ENCODE measurements around the gene DPEP2NB.

Gene DPEP2NB

DNA sequence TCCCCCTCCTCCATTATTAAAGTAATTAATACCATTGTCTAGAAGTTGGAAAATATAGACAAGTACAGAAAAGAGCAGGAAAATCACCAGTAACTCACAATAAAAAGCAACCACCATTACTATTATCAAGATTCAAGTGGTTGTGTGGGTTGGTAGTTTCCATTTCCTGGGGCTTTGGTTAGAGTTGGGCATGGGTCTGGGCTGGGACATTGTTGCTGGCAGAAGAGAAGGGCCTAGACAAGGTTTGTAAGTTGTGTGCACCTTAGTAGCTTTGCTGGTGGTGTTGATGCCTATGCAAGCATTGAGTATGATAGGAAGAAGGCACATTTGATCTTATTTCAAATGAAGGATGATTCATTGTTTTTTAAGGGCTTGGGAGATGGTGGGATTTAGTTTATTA lies 44.1 kb upstream of the DPEP2NB start:
- H3K4me2 ChIP-seq (ENCODE audit: low read length): no peak overlapping the region
- peaks cover 30% of the 10 kb centered on the region for H3K36me3 ChIP-seq (ENCODE audit: control insufficient read depth, low read length)
- peaks cover under 1% of the 10 kb centered on the region; the same call in 1 of the 2 replicates for H4K20me1 ChIP-seq (ENCODE audit: control insufficient read depth, insufficient read depth, low read depth, low read length)
- peaks cover 8% of the 10 kb centered on the region for H3K4me1 ChIP-seq (ENCODE audit: control insufficient read depth, low read length)
- H3K27ac ChIP-seq (ENCODE audit: low read depth, low read length): no peak overlapping the region
- no peaks in the 10 kb centered on the region for H3K9me3 ChIP-seq (ENCODE audit: control insufficient read depth, insufficient read depth, low read length)
- no peaks in the 10 kb centered on the region for H3K79me2 ChIP-seq (ENCODE audit: control insufficient read depth, low read length)
- H3K4me3 ChIP-seq (ENCODE audit: low read length): no peak overlapping the region
- peaks cover 10% of the 10 kb centered on the region; the same call in 1 of the 2 replicates for H3F3A ChIP-seq (ENCODE audit: control insufficient read depth, insufficient read depth)
- TF ChIP-seq, protein P1, sequence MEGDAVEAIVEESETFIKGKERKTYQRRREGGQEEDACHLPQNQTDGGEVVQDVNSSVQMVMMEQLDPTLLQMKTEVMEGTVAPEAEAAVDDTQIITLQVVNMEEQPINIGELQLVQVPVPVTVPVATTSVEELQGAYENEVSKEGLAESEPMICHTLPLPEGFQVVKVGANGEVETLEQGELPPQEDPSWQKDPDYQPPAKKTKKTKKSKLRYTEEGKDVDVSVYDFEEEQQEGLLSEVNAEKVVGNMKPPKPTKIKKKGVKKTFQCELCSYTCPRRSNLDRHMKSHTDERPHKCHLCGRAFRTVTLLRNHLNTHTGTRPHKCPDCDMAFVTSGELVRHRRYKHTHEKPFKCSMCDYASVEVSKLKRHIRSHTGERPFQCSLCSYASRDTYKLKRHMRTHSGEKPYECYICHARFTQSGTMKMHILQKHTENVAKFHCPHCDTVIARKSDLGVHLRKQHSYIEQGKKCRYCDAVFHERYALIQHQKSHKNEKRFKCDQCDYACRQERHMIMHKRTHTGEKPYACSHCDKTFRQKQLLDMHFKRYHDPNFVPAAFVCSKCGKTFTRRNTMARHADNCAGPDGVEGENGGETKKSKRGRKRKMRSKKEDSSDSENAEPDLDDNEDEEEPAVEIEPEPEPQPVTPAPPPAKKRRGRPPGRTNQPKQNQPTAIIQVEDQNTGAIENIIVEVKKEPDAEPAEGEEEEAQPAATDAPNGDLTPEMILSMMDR (IDR thresholded peaks at IDR 0.05; ENCODE audit: low read depth, low read length, poor library complexity, severe bottlenecking): no peak
- TF ChIP-seq EZH2phosphoT487 (IDR thresholded peaks at IDR 0.05; ENCODE audit: borderline replicate concordance, low read length): no peak
- no peaks in the 10 kb centered on the region for H3K27me3 ChIP-seq (ENCODE audit: control insufficient read depth, low read length)
- no peaks in the 10 kb centered on the region for H3K9me2 ChIP-seq (replicated peaks; ENCODE audit: control insufficient read depth, low read length)

DNA sequence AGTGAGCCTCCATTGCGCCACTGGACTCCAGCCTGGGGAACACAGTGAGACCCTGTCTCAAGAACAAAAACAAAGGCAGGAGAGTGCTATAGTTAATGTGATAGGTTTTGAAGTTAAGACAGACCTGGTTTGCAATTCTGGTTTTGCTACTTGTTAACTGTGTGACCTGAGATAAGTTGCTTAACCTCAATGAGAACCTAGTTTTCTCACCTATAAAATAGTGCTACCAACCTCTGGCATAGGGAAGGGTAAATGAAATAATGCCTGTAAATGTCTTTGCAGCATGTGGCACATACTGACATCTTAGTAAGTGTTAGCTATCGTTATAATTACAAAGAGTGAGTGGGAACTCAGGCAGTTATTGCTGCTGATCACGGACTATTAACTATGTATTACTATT lies 39.7 kb upstream of the DPEP2NB start:
- Histone ChIP-seq H3K27me3 (ENCODE audit: control insufficient read depth, low read length) (no peaks in the 10 kb centered on the region), H3K36me3 (ENCODE audit: control insufficient read depth, low read length) (peaks cover 34% of the 10 kb centered on the region; the same call in 1 of the 2 replicates), H3F3A (ENCODE audit: control insufficient read depth, insufficient read depth) (no peaks in the 10 kb centered on the region), H4K20me1 (ENCODE audit: control insufficient read depth, insufficient read depth, low read depth, low read length) (no peaks in the 10 kb centered on the region), H3K79me2 (ENCODE audit: control insufficient read depth, low read length) (no peaks in the 10 kb centered on the region), H3K4me1 (ENCODE audit: control insufficient read depth, low read length) (no peaks in the 10 kb centered on the region), H3K9me2 (replicated peaks; ENCODE audit: control insufficient read depth, low read length) (no peaks in the 10 kb centered on the region), H3K9me3 (ENCODE audit: control insufficient read depth, insufficient read depth, low read length) (no peaks in the 10 kb centered on the region), H3K4me2 (ENCODE audit: low read length) (no peak overlapping the region), H3K27ac (ENCODE audit: low read depth, low read length) (no peak overlapping the region), H3K4me3 (ENCODE audit: low read length) (no peak overlapping the region)
- no peak for TF ChIP-seq EZH2phosphoT487 (IDR thresholded peaks at IDR 0.05; ENCODE audit: borderline replicate concordance, low read length)
- TF ChIP-seq, protein P1 (IDR thresholded peaks at IDR 0.05; ENCODE audit: low read depth, low read length, poor library complexity, severe bottlenecking): no peak

DNA sequence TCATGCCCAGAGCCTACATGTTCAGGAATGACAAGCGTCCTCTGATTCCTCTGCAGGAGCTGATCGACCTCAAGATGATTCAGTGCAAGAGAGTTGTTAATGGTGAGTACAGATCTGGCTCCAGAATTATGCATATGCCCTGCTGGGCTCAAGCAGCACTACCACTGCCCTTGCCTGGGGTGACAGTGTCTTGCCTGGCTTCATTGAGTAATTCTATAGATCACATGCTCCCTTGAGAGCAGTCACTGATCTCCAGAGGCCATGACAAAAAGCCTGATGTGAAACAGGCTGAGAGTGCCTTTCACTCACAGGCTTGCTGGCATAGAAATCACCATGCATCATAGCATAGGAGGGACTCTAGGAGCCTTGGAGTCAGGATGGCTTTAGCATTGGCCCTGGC lies 33.7 kb upstream of the DPEP2NB start:
- H3K4me2 ChIP-seq (ENCODE audit: low read length): no peak overlapping the region
- H3K27ac ChIP-seq (ENCODE audit: low read depth, low read length): no peak overlapping the region
- TF ChIP-seq, protein P1 (IDR thresholded peaks at IDR 0.05; ENCODE audit: low read depth, low read length, poor library complexity, severe bottlenecking): no peak
- no peak for TF ChIP-seq EZH2phosphoT487 (IDR thresholded peaks at IDR 0.05; ENCODE audit: borderline replicate concordance, low read length)
- peaks cover 37% of the 10 kb centered on the region for H3K36me3 ChIP-seq (ENCODE audit: control insufficient read depth, low read length)
- no peaks in the 10 kb centered on the region for H4K20me1 ChIP-seq (ENCODE audit: control insufficient read depth, insufficient read depth, low read depth, low read length)
- H3K27me3 ChIP-seq (ENCODE audit: control insufficient read depth, low read length): no peaks in the 10 kb centered on the region
- H3K4me1 ChIP-seq (ENCODE audit: control insufficient read depth, low read length): no peaks in the 10 kb centered on the region
- H3K9me3 ChIP-seq (ENCODE audit: control insufficient read depth, insufficient read depth, low read length): no peaks in the 10 kb centered on the region
- H3K9me2 ChIP-seq (replicated peaks; ENCODE audit: control insufficient read depth, low read length): no peaks in the 10 kb centered on the region
- H3K79me2 ChIP-seq (ENCODE audit: control insufficient read depth, low read length): no peaks in the 10 kb centered on the region
- H3K4me3 ChIP-seq (ENCODE audit: low read length): no peak overlapping the region
- no peaks in the 10 kb centered on the region; the same call in 1 of the 2 replicates for H3F3A ChIP-seq (ENCODE audit: control insufficient read depth, insufficient read depth)

All from DOHH2 (cell line).